ENCODE measurements around the gene METTL9. TPM values are rescaled to one million over a fixed set of nuclear protein-coding genes. Genes with fewer than 3 reads are reported as not detected.
"Not testable (repeated sequence)": the region's sequence is repeated elsewhere in the genome, so short reads cannot be mapped to it uniquely, and the experiment has no call there.

METTL9 gene
- total and polyA plus RNA-seq, 7 experiments from 2014 or later = 68.4 to 128 (median 87.9) TPM

DNA sequence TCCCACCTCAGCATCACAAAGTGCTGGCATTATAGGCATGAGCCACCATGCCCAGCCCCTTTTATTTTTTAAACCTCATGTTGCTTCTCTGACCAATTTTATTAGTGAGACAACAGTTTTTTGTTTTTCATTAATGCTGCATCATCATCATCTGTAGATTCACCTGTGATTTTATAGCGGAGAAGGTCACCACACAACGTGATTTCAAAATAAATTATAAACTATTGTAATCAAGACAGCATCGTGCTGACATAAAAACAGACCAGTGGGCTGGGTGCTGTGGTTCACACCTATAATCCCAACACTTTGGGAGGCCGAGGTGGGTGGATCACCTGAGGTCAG, 28.7 kb upstream of the METTL9 start:
- Mint-ChIP-seq H3K4me1 (no peaks in the 10 kb centered on the region), H3K27ac (no peak overlapping the region), H3K27me3 (peaks cover 0 to 19% (median 9%) of the 10 kb centered on the region in 5 donors), H3K4me3 (no peak overlapping the region), H3K9me3 (no peaks in the 10 kb centered on the region), H3K36me3 (no peaks in the 10 kb centered on the region)
- Histone ChIP-seq H3K9me3 (ENCODE audit: control insufficient read depth in 2 of 3, low read length in 3 of 3) (no peaks in the 10 kb centered on the region), H3K27ac (ENCODE audit: low read depth, low read length) (no peak overlapping the region), H3K4me1 (ENCODE audit: control insufficient read depth in 2 of 2, insufficient read depth in 2 of 2, low read length in 2 of 2) (no peaks in the 10 kb centered on the region), H3K27me3 (ENCODE audit: control insufficient read depth in 2 of 2, insufficient read depth in 2 of 2, low read length in 2 of 2) (no peaks in the 10 kb centered on the region), H3K4me3 (ENCODE audit: low read length) (no peak overlapping the region), H3K36me3 (ENCODE audit: control insufficient read depth in 2 of 3, insufficient read depth in 3 of 3, low read length in 3 of 3) (no peaks in the 10 kb centered on the region)
- ChIA-PET CTCF (no interaction called here), POLR2A (no interaction called here)
- no peak for DNase-seq
- intact Hi-C loops (cut with micrococcal nuclease) = no loop called here
- no peak for ATAC-seq

DNA sequence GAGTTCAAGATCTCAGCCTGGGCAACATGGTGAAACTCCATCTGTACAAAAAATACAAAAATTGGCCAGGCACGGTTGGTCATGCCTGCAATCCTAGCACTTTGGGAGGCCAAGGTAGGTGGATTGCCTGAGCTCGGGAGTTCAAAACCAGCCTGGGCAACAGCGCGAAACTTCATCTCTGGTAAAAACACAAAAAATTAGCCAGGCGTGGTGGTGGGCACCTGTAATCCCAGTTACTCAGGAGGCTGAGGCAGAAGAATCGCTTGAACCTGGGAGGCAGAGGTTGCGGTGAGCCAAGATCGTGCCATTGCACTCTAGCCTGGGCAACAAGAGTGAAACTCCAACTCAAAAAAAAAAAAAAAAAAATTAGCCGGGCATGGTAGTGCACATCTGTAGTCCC, 25.9 kb upstream of the METTL9 start:
- CTCF ChIA-PET; H3K27ac Mint-ChIP-seq; H3K27ac ChIP-seq (ENCODE audit: low read depth, low read length); DNase-seq; H3K4me3 Mint-ChIP-seq; H3K4me1 Mint-ChIP-seq; H3K4me1 ChIP-seq (ENCODE audit: control insufficient read depth in 2 of 2, insufficient read depth in 2 of 2, low read length in 2 of 2); intact Hi-C loops (cut with micrococcal nuclease); H3K9me3 Mint-ChIP-seq; H3K9me3 ChIP-seq (ENCODE audit: control insufficient read depth in 2 of 3, low read length in 3 of 3); ATAC-seq; POLR2A ChIA-PET; H3K4me3 ChIP-seq (ENCODE audit: low read length); H3K36me3 Mint-ChIP-seq; H3K27me3 ChIP-seq (ENCODE audit: control insufficient read depth in 2 of 2, insufficient read depth in 2 of 2, low read length in 2 of 2); H3K36me3 ChIP-seq (ENCODE audit: control insufficient read depth in 2 of 3, insufficient read depth in 3 of 3, low read length in 3 of 3): not testable (repeated sequence)
- H3K27me3 Mint-ChIP-seq = peaks cover 0 to 26% (median 9%) of the 10 kb centered on the region in 5 donors

DNA sequence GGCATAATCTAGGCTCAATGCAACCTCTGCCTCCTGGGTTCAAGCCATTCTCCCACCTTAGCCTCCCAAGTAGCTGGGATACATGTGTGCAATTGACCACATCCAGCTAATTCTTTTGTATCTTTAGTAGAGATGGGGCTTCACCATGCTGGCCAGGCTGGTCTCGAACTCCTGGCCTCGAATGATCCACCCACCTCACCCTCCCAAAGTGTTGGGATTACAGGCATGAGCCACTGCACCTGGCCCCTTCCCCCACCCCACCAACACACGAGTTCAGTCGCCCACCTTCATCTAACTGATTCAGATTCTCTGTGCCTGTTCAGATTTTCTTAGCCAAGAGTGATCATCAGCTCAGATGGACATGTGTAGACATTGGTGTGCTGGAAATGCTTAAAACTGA, 25.0 kb upstream of the METTL9 start:
- Histone ChIP-seq H3K36me3 (ENCODE audit: control insufficient read depth in 2 of 3, insufficient read depth in 3 of 3, low read length in 3 of 3) (no peaks in the 10 kb centered on the region), H3K27me3 (ENCODE audit: control insufficient read depth in 2 of 2, insufficient read depth in 2 of 2, low read length in 2 of 2) (no peaks in the 10 kb centered on the region), H3K27ac (ENCODE audit: low read depth, low read length) (no peak overlapping the region), H3K4me1 (ENCODE audit: control insufficient read depth in 2 of 2, insufficient read depth in 2 of 2, low read length in 2 of 2) (no peaks in the 10 kb centered on the region), H3K9me3 (ENCODE audit: control insufficient read depth in 2 of 3, low read length in 3 of 3) (no peaks in the 10 kb centered on the region), H3K4me3 (ENCODE audit: low read length) (no peak overlapping the region)
- ChIA-PET POLR2A (no interaction called here), CTCF (no interaction called here)
- H3K27me3 Mint-ChIP-seq = peaks cover 0 to 35% (median 7%) of the 10 kb centered on the region in 5 donors
- intact Hi-C loops (cut with micrococcal nuclease) = no loop called here
- H3K36me3 Mint-ChIP-seq = no peaks in the 10 kb centered on the region
- H3K27ac Mint-ChIP-seq = no peak overlapping the region
- H3K9me3 Mint-ChIP-seq = no peaks in the 10 kb centered on the region
- H3K4me3 Mint-ChIP-seq = no peak overlapping the region
- H3K4me1 Mint-ChIP-seq = no peaks in the 10 kb centered on the region
- ATAC-seq (no peak), DNase-seq (no peak)

DNA sequence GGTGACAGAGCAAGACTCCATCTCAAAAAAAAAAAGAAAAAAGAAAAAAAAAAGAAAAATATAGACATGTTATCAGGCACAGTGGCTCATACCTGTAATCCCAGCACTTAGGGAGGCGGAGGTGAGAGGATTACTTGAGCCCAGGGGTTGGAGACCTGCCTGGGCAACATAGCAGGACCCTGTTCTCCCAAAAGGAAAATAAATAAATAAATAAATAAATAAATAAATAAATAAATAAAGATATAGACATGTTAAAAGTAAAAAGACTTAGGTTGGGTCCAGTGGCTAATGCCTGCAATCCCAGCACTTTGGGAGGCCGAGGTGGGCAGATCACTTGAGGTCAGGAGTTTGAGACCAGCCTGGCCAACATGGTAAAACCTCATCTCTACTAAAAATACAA, 23.1 kb upstream of the METTL9 start:
- H3K27ac ChIP-seq (ENCODE audit: low read depth, low read length); intact Hi-C loops (cut with micrococcal nuclease); H3K4me3 ChIP-seq (ENCODE audit: low read length); H3K9me3 Mint-ChIP-seq; H3K4me1 Mint-ChIP-seq; H3K4me1 ChIP-seq (ENCODE audit: control insufficient read depth in 2 of 2, insufficient read depth in 2 of 2, low read length in 2 of 2); POLR2A ChIA-PET; H3K36me3 ChIP-seq (ENCODE audit: control insufficient read depth in 2 of 3, insufficient read depth in 3 of 3, low read length in 3 of 3); ATAC-seq; H3K9me3 ChIP-seq (ENCODE audit: control insufficient read depth in 2 of 3, low read length in 3 of 3); H3K4me3 Mint-ChIP-seq; DNase-seq; H3K27me3 ChIP-seq (ENCODE audit: control insufficient read depth in 2 of 2, insufficient read depth in 2 of 2, low read length in 2 of 2); H3K27ac Mint-ChIP-seq; CTCF ChIA-PET; H3K36me3 Mint-ChIP-seq: not testable (repeated sequence)
- peaks cover 0 to 39% (median 0%) of the 10 kb centered on the region in 5 donors for H3K27me3 Mint-ChIP-seq

DNA sequence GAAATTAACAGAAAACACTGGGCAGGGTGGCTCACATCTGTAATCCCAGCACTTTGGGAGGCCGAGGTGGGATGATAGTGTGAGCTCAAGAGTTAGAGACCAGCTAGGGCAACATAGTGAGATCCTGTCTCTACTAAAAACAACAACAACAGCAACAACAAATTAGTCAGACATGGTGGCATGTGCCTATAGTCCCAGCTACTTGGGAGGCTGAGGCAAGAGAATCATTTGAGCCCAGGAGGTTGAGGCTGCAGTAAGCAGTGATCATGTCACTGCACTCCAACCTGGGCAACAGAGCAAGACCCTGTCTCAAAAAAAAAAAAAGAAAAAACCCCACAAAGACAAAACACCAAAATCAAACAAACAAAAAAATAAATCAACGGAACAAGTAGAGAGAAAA, 21.9 kb upstream of the METTL9 start:
- H3K9me3 ChIP-seq (ENCODE audit: control insufficient read depth in 2 of 3, low read length in 3 of 3); H3K4me3 Mint-ChIP-seq; ATAC-seq; H3K27ac ChIP-seq (ENCODE audit: low read depth, low read length); DNase-seq; H3K9me3 Mint-ChIP-seq; H3K4me1 ChIP-seq (ENCODE audit: control insufficient read depth in 2 of 2, insufficient read depth in 2 of 2, low read length in 2 of 2); H3K4me3 ChIP-seq (ENCODE audit: low read length); H3K36me3 Mint-ChIP-seq; intact Hi-C loops (cut with micrococcal nuclease); CTCF ChIA-PET; H3K27ac Mint-ChIP-seq; H3K27me3 ChIP-seq (ENCODE audit: control insufficient read depth in 2 of 2, insufficient read depth in 2 of 2, low read length in 2 of 2); H3K4me1 Mint-ChIP-seq; H3K36me3 ChIP-seq (ENCODE audit: control insufficient read depth in 2 of 3, insufficient read depth in 3 of 3, low read length in 3 of 3): not testable (repeated sequence)
- POLR2A ChIA-PET = interaction anchor here (0.7 kb wide), 1 partner anchor 74 kb away, joined by 3 read pairs; no protein-coding TSS in a partner anchor
- H3K27me3 Mint-ChIP-seq = peaks cover 0 to 36% (median 0%) of the 10 kb centered on the region in 5 donors

DNA sequence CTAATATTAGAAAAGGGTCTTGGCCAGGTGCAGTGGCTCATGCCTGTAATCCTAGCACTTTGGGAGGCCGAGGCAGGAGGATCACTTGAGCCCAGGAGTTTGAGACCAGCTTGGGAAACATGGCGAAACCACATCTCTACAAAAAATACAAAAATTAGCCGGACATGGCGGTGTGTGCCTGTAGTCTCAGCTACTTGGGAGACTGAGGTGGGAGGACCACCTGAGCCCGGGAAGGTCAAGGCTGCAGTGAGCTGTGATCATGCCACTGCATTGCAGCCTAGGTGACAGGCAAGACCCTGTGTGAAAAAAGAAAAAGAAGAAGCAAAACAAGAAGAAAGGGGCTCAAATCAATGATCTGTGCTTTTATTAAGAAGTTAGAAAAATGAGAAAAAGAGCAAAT, 21.1 kb upstream of the METTL9 start:
- DNase-seq; H3K4me3 Mint-ChIP-seq; H3K9me3 ChIP-seq (ENCODE audit: control insufficient read depth in 2 of 3, low read length in 3 of 3); H3K4me3 ChIP-seq (ENCODE audit: low read length); intact Hi-C loops (cut with micrococcal nuclease); ATAC-seq; H3K27ac ChIP-seq (ENCODE audit: low read depth, low read length); H3K9me3 Mint-ChIP-seq; H3K27me3 ChIP-seq (ENCODE audit: control insufficient read depth in 2 of 2, insufficient read depth in 2 of 2, low read length in 2 of 2); H3K36me3 ChIP-seq (ENCODE audit: control insufficient read depth in 2 of 3, insufficient read depth in 3 of 3, low read length in 3 of 3); H3K36me3 Mint-ChIP-seq; H3K27ac Mint-ChIP-seq; H3K4me1 ChIP-seq (ENCODE audit: control insufficient read depth in 2 of 2, insufficient read depth in 2 of 2, low read length in 2 of 2); POLR2A ChIA-PET; H3K4me1 Mint-ChIP-seq: not testable (repeated sequence)
- CTCF ChIA-PET = interaction anchor here (1.5 kb wide), 1 partner anchor 79 kb away, joined by 3 read pairs; no protein-coding TSS in a partner anchor
- H3K27me3 Mint-ChIP-seq = peaks cover 0 to 36% (median 0%) of the 10 kb centered on the region in 5 donors

DNA sequence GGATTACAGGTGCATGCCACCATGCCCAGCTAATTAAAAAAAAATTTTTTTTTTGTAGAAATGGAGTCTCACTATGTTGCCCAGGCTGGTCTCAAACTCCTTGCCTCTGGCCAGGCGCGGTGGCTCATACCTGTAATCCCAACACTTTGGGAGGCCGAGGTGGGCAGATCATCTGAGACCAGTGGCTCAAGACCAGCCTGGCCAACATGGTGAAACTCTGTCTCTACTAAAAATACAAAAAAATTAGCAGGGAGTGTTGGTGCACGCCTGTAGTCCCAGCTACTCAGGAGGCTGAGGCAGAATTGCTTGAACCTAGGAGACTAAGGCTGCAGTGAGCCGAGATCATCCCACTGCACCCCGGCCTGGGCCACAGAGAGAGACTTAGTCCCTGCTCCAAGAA, 19.2 kb upstream of the METTL9 start:
- H3K27ac Mint-ChIP-seq; H3K36me3 Mint-ChIP-seq; H3K27me3 ChIP-seq (ENCODE audit: control insufficient read depth in 2 of 2, insufficient read depth in 2 of 2, low read length in 2 of 2); ATAC-seq; DNase-seq; H3K27ac ChIP-seq (ENCODE audit: low read depth, low read length); H3K9me3 Mint-ChIP-seq; H3K4me3 ChIP-seq (ENCODE audit: low read length); POLR2A ChIA-PET; H3K9me3 ChIP-seq (ENCODE audit: control insufficient read depth in 2 of 3, low read length in 3 of 3); H3K4me3 Mint-ChIP-seq; H3K4me1 Mint-ChIP-seq; H3K4me1 ChIP-seq (ENCODE audit: control insufficient read depth in 2 of 2, insufficient read depth in 2 of 2, low read length in 2 of 2); intact Hi-C loops (cut with micrococcal nuclease); H3K36me3 ChIP-seq (ENCODE audit: control insufficient read depth in 2 of 3, insufficient read depth in 3 of 3, low read length in 3 of 3): not testable (repeated sequence)
- CTCF ChIA-PET = interaction anchor here (0.8 to 6.8 kb wide), 3 partner anchors 12 to 126 kb away, joined by 6 to 83 read pairs (median 9); no protein-coding TSS in a partner anchor
- peaks cover 0 to 36% (median 0%) of the 10 kb centered on the region in 5 donors for H3K27me3 Mint-ChIP-seq
